MCF 10A (cell line): ENCODE measurements around the gene TCTN1. TPM values are rescaled to one million over a fixed set of nuclear protein-coding genes. Genes with fewer than 3 reads are reported as not detected.

Experiments used
- BruUV-seq: library from RNA; stranded (reverse); fragments of 400-500 nt; replicated peaks from 2 replicates; lab custom pipeline; 2021; lab: Mats Ljungman, UMichigan
- CTCF ChIA-PET: fragments of 300-600 bp; sonication (Branson Sonifier 250); formaldehyde crosslinking; extraction: SDS; loops from one replicate; lab custom pipeline; 2021; ENCODE audit warnings: antibody characterized with exemption, inconsistent platforms; lab: Yijun Ruan, JAX
- POLR2A ChIA-PET: fragments of 300-600, 350-650 bp; sonication (Branson Sonifier 250); formaldehyde crosslinking; extraction: SDS; loops from one replicate; lab custom pipeline; 2020; ENCODE audit warnings: antibody characterized with exemption, inconsistent platforms; lab: Yijun Ruan, JAX
- DNase-seq: peaks from one replicate; pipeline ENCODE4 v3.0.0-alpha.2; 2018; ENCODE audit not compliant: unreplicated experiment
- H3K27ac Mint-ChIP-seq: one replicate; pipeline ENCODE4 v1.8.0; 2022; ENCODE audit warnings: mild to moderate bottlenecking, low read depth, mixed read lengths; ENCODE audit not compliant: unreplicated experiment
- H3K27me3 Mint-ChIP-seq: one replicate; pipeline ENCODE4 v1.8.0; 2022; ENCODE audit warnings: mixed read lengths; ENCODE audit not compliant: insufficient read depth, unreplicated experiment
- H3K36me3 Mint-ChIP-seq: one replicate; pipeline ENCODE4 v1.8.0; 2022; ENCODE audit warnings: mild to moderate bottlenecking, moderate library complexity, mixed read lengths; ENCODE audit not compliant: insufficient read depth, unreplicated experiment
- H3K4me1 Mint-ChIP-seq: one replicate; pipeline ENCODE4 v1.8.0; 2022; ENCODE audit warnings: mixed read lengths; ENCODE audit not compliant: insufficient read depth, unreplicated experiment
- H3K4me3 Mint-ChIP-seq: one replicate; pipeline ENCODE4 v1.8.0; 2022; ENCODE audit warnings: mild to moderate bottlenecking, moderate library complexity, mixed read lengths; ENCODE audit not compliant: unreplicated experiment
- H3K9me3 Mint-ChIP-seq: one replicate; pipeline ENCODE4 v1.8.0; 2022; ENCODE audit warnings: mixed read lengths; ENCODE audit not compliant: unreplicated experiment
- CTCF ChIP-seq: fragments of 200-600 bp; IDR thresholded peaks from one replicate; pipeline ENCODE4 v1.8.0; 2022; ENCODE audit warnings: antibody characterized with exemption, mild to moderate bottlenecking; ENCODE audit not compliant: unreplicated experiment
- intact Hi-C: fragments of 100-400 bp; cut with micrococcal nuclease; formaldehyde crosslinking; loops from 2 replicates; pipeline ENCODE4 v1.14.1; 2022
- total RNA-seq: library from RNA; stranded (reverse); gene quantifications from 2 replicates; pipeline ENCODE4 v1.2.3, GENCODE V29; 2022

Gene TCTN1
- total RNA-seq, 1 experiment from 2014 or later, result 36.5 TPM

GRCh38 chr12:110578694-110579534 lies 35.0 kb upstream of the TCTN1 start:
- intact Hi-C loops, result loop anchor here (1.0 to 5.0 kb wide), 2 partner anchors 24 to 42 kb away; no protein-coding TSS in a partner anchor
- ChIA-PET CTCF (interaction anchor here (0.6 to 5.4 kb wide), 11 partner anchors 13 to 182 kb away, joined by 3 to 35 read pairs (median 3); partner anchors contain the start of gene FAM216A), POLR2A (interaction anchor here (0.7 to 11.6 kb wide), 12 partner anchors 18 to 580 kb away, joined by 3 to 336 read pairs (median 4); partner anchors contain the start of genes ANKRD13A, ARPC3, FAM216A and GPN3)
- peaks cover 36% of the 10 kb centered on the region for H3K36me3 Mint-ChIP-seq
- H3K4me3 Mint-ChIP-seq, result peak overlapping the region; percentile 96
- BruUV-seq, result no TSS peak
- DNase-seq, result no peak
- peaks cover 26% of the 10 kb centered on the region for H3K4me1 Mint-ChIP-seq
- TF ChIP-seq CTCF, result no peak
- peak overlapping the region; percentile 97 for H3K27ac Mint-ChIP-seq
- H3K27me3 Mint-ChIP-seq, result no peaks in the 10 kb centered on the region
- H3K9me3 Mint-ChIP-seq, result no peaks in the 10 kb centered on the region

- Mint-ChIP-seq H3K36me3 (peaks cover 36% of the 10 kb centered on the region), H3K27ac (peak overlapping the region; percentile 97)
Observed at GRCh38 chr12:110579535-110580253, 34.2 kb upstream of the TCTN1 start.

GRCh38 chr12:110581931-110582275 lies 32.0 kb upstream of the TCTN1 start:
- H3K36me3 Mint-ChIP-seq, result peaks cover 32% of the 10 kb centered on the region
- no peak for DNase-seq
- peak overlapping the region; percentile 96 for H3K4me3 Mint-ChIP-seq

More at GRCh38 chr12:110579535-110580253, 34.2 kb upstream of the TCTN1 start:
- no peaks in the 10 kb centered on the region for H3K27me3 Mint-ChIP-seq
- no peak for TF ChIP-seq CTCF
- BruUV-seq, result no TSS peak
- peaks cover 26% of the 10 kb centered on the region for H3K4me1 Mint-ChIP-seq
- H3K4me3 Mint-ChIP-seq, result peak overlapping the region; percentile 96
- ChIA-PET CTCF (interaction anchor here (0.6 to 5.4 kb wide), 12 partner anchors 13 to 691 kb away, joined by 3 to 35 read pairs (median 4); partner anchors contain the start of gene FAM216A), POLR2A (interaction anchor here (0.7 to 11.6 kb wide), 11 partner anchors 18 to 130 kb away, joined by 3 to 336 read pairs (median 5); partner anchors contain the start of genes ARPC3, FAM216A, GPN3 and RAD9B)
- intact Hi-C loops, result loop anchor here (5.0 kb wide), 1 partner anchor 42 kb away; no protein-coding TSS in a partner anchor
- DNase-seq, result no peak
- H3K9me3 Mint-ChIP-seq, result no peaks in the 10 kb centered on the region

More at GRCh38 chr12:110581931-110582275, 32.0 kb upstream of the TCTN1 start:
- intact Hi-C loops, result no loop called here
- Mint-ChIP-seq H3K27me3 (no peaks in the 10 kb centered on the region), H3K27ac (peak overlapping the region; percentile 81), H3K9me3 (no peaks in the 10 kb centered on the region), H3K4me1 (peaks cover 19% of the 10 kb centered on the region)
- BruUV-seq, result no TSS peak
- ChIA-PET POLR2A (interaction anchor here (0.7 to 11.6 kb wide), 12 partner anchors 19 to 740 kb away, joined by 3 to 336 read pairs (median 4); partner anchors contain the start of genes ARPC3, FAM216A, IFT81 and RAD9B), CTCF (interaction anchor here (0.6 to 5.4 kb wide), 3 partner anchors 29 to 110 kb away, joined by 3 to 35 read pairs (median 6); no protein-coding TSS in a partner anchor)
- TF ChIP-seq CTCF, result no peak
